LNCaP clone FGC (cell line): Measurements from ENCODE around the gene TMEM164.

Source experiments
- DNase-seq: peaks from one replicate; pipeline ENCODE4 v3.0.0-alpha.2; 2011; ENCODE audit warnings: low read depth
- H3K4me3 ChIP-seq: 2 replicates; pipeline ENCODE4 v1.5.1; 2011; ENCODE audit warnings: mild to moderate bottlenecking, low read depth, low read length, control low read depth
- CTCF ChIP-seq: IDR thresholded peaks from 2 replicates; pipeline ENCODE4 v1.5.1; 2012; ENCODE audit warnings: mild to moderate bottlenecking; ENCODE audit not compliant: control insufficient read depth, insufficient read depth; ENCODE audit errors: extremely low read depth

Gene TMEM164

GRCh38 chrX:110161361-110161686 lies 158.4 kb downstream of the TMEM164 start:
- no peak for DNase-seq
- H3K4me3 ChIP-seq = no peak overlapping the region
- TF ChIP-seq CTCF = no peak

GRCh38 chrX:110162131-110162530 lies 159.2 kb downstream of the TMEM164 start:
- no peak for DNase-seq
- TF ChIP-seq CTCF = no peak
- no peak overlapping the region for H3K4me3 ChIP-seq

GRCh38 chrX:110162867-110163266 lies 160.0 kb downstream of the TMEM164 start:
- H3K4me3 ChIP-seq = no peak overlapping the region
- no peak for DNase-seq
- TF ChIP-seq CTCF = no peak

- no peak overlapping the region for H3K4me3 ChIP-seq
- no peak for TF ChIP-seq CTCF
- no peak for DNase-seq
Observed at GRCh38 chrX:110163488-110163887, 160.6 kb downstream of the TMEM164 start.

- no peak overlapping the region for H3K4me3 ChIP-seq
- no peak for DNase-seq
- TF ChIP-seq CTCF = peak; percentile 44
Observed at GRCh38 chrX:110167952-110168451, 165.1 kb downstream of the TMEM164 start.

GRCh38 chrX:110168585-110168984 lies 165.7 kb downstream of the TMEM164 start:
- DNase-seq = no peak
- H3K4me3 ChIP-seq = no peak overlapping the region
- no peak for TF ChIP-seq CTCF

GRCh38 chrX:110170029-110170428 lies 167.1 kb downstream of the TMEM164 start:
- TF ChIP-seq CTCF = no peak
- no peak for DNase-seq
- H3K4me3 ChIP-seq = no peak overlapping the region
